Measurements from ENCODE around the gene SUN2. TPM values are rescaled to one million over a fixed set of nuclear protein-coding genes. Genes with fewer than 3 reads are reported as not detected.

Gene SUN2
- total RNA-seq, 1 donor from 2014 or later, result 148 TPM

DNA sequence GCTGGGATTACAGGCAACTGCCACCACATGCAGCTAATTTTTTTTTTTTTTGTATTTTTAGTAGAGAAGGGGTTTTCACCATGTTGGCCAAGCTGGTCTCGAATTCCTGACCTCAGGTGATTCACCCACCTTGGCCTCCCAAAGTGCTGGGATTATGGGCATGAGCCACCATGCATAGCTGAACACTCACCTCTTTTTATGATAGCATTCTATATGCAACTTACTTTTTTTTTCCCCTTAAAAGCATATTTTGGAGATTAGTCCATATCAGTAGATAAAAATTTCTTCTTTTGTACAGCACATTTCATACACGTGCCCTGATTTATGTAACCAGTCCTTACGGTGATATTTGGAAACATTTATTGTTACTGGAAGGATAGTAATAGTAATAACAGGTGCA is 35.4 kb downstream of the SUN2 start:
- peak overlapping the region; percentile 32 for H3K4me3 Mint-ChIP-seq (ENCODE audit: unreplicated experiment)
- H3K36me3 Mint-ChIP-seq (ENCODE audit: unreplicated experiment), result peaks cover 34% of the 10 kb centered on the region
- DNase-seq (ENCODE audit: extremely low spot score, unreplicated experiment), result no peak
- H3K4me1 Mint-ChIP-seq (ENCODE audit: unreplicated experiment), result peaks cover 49% of the 10 kb centered on the region
- H3K9me3 Mint-ChIP-seq (ENCODE audit: unreplicated experiment), result no peaks in the 10 kb centered on the region
- H3K27me3 Mint-ChIP-seq (ENCODE audit: unreplicated experiment), result no peaks in the 10 kb centered on the region
- TF ChIP-seq, protein P1, sequence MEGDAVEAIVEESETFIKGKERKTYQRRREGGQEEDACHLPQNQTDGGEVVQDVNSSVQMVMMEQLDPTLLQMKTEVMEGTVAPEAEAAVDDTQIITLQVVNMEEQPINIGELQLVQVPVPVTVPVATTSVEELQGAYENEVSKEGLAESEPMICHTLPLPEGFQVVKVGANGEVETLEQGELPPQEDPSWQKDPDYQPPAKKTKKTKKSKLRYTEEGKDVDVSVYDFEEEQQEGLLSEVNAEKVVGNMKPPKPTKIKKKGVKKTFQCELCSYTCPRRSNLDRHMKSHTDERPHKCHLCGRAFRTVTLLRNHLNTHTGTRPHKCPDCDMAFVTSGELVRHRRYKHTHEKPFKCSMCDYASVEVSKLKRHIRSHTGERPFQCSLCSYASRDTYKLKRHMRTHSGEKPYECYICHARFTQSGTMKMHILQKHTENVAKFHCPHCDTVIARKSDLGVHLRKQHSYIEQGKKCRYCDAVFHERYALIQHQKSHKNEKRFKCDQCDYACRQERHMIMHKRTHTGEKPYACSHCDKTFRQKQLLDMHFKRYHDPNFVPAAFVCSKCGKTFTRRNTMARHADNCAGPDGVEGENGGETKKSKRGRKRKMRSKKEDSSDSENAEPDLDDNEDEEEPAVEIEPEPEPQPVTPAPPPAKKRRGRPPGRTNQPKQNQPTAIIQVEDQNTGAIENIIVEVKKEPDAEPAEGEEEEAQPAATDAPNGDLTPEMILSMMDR (IDR thresholded peaks at IDR 0.05), result no peak
- peak overlapping the region; percentile 90 for H3K27ac Mint-ChIP-seq (ENCODE audit: unreplicated experiment)

DNA sequence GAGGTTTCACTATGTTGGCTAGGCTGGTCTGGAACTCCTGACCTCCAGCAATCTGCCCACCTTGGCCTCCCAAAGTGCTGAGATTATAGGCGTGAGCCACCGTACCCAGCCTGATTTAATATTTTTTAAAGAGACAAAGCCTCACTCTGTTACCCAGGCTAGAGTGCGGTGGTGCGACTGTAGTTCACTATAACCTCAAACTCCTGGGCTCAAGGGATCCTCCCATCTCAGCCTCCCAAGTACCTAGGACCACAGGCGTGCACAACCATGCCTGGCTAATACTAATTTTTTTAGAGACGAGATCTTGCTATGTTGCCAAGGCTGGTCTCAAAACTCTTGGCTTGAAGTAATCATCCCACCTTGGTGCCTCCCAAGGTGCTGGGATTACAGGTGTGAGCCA is 36.6 kb downstream of the SUN2 start:
- Mint-ChIP-seq H3K4me3 (ENCODE audit: unreplicated experiment) (peak overlapping the region; percentile 32), H3K27ac (ENCODE audit: unreplicated experiment) (peak overlapping the region; percentile 90), H3K27me3 (ENCODE audit: unreplicated experiment) (no peaks in the 10 kb centered on the region), H3K4me1 (ENCODE audit: unreplicated experiment) (peaks cover 57% of the 10 kb centered on the region), H3K9me3 (ENCODE audit: unreplicated experiment) (no peaks in the 10 kb centered on the region), H3K36me3 (ENCODE audit: unreplicated experiment) (peaks cover 26% of the 10 kb centered on the region)
- DNase-seq (ENCODE audit: extremely low spot score, unreplicated experiment), result no peak
- TF ChIP-seq, protein P1 (IDR thresholded peaks at IDR 0.05), result no peak

DNA sequence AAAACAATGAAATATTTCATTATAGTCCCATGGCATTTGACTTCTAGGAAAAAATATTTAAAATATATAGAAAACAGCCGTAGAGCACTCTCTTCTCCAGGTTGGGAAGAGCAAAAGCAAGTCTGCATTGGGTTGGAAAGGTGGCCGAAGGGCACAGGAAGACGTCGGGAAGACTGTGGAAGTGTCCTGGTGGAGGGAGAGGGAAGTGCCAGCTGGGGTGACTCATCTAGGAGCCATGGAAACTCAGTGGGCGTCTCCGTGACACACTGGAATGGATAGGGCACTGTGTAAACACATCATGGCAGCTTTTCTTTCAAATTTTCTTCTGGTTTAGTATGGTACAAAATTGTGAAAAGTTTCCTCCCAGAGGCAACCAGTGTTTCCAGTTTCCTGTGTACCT is 37.4 kb downstream of the SUN2 start:
- DNase-seq (ENCODE audit: extremely low spot score, unreplicated experiment), result no peak
- Mint-ChIP-seq H3K27me3 (ENCODE audit: unreplicated experiment) (no peaks in the 10 kb centered on the region), H3K36me3 (ENCODE audit: unreplicated experiment) (peaks cover 26% of the 10 kb centered on the region), H3K9me3 (ENCODE audit: unreplicated experiment) (no peaks in the 10 kb centered on the region), H3K27ac (ENCODE audit: unreplicated experiment) (peak overlapping the region; percentile 90), H3K4me3 (ENCODE audit: unreplicated experiment) (peak overlapping the region; percentile 11), H3K4me1 (ENCODE audit: unreplicated experiment) (peaks cover 61% of the 10 kb centered on the region)
- TF ChIP-seq, protein P1 (IDR thresholded peaks at IDR 0.05), result peak; percentile 73

- Mint-ChIP-seq H3K4me3 (ENCODE audit: unreplicated experiment) (no peak overlapping the region), H3K27me3 (ENCODE audit: unreplicated experiment) (no peaks in the 10 kb centered on the region), H3K27ac (ENCODE audit: unreplicated experiment) (peak overlapping the region; percentile 90), H3K36me3 (ENCODE audit: unreplicated experiment) (peaks cover 21% of the 10 kb centered on the region), H3K9me3 (ENCODE audit: unreplicated experiment) (no peaks in the 10 kb centered on the region), H3K4me1 (ENCODE audit: unreplicated experiment) (peaks cover 70% of the 10 kb centered on the region)
- TF ChIP-seq, protein P1 (IDR thresholded peaks at IDR 0.05), result no peak
- DNase-seq (ENCODE audit: extremely low spot score, unreplicated experiment), result no peak
Observed at GRCh38 chr22:38717244-38717643, 38.6 kb downstream of the SUN2 start.

GRCh38 chr22:38716826-38717225 is 39.0 kb downstream of the SUN2 start:
- DNase-seq (ENCODE audit: extremely low spot score, unreplicated experiment), result no peak
- Mint-ChIP-seq H3K27ac (ENCODE audit: unreplicated experiment) (peak overlapping the region; percentile 90), H3K27me3 (ENCODE audit: unreplicated experiment) (no peaks in the 10 kb centered on the region), H3K36me3 (ENCODE audit: unreplicated experiment) (peaks cover 20% of the 10 kb centered on the region), H3K9me3 (ENCODE audit: unreplicated experiment) (no peaks in the 10 kb centered on the region), H3K4me1 (ENCODE audit: unreplicated experiment) (peaks cover 72% of the 10 kb centered on the region), H3K4me3 (ENCODE audit: unreplicated experiment) (no peak overlapping the region)
- TF ChIP-seq, protein P1 (IDR thresholded peaks at IDR 0.05), result no peak

All from osteocyte (in vitro differentiated cells).